ENCODE results near the gene POLD2.

POLD2 gene

DNA sequence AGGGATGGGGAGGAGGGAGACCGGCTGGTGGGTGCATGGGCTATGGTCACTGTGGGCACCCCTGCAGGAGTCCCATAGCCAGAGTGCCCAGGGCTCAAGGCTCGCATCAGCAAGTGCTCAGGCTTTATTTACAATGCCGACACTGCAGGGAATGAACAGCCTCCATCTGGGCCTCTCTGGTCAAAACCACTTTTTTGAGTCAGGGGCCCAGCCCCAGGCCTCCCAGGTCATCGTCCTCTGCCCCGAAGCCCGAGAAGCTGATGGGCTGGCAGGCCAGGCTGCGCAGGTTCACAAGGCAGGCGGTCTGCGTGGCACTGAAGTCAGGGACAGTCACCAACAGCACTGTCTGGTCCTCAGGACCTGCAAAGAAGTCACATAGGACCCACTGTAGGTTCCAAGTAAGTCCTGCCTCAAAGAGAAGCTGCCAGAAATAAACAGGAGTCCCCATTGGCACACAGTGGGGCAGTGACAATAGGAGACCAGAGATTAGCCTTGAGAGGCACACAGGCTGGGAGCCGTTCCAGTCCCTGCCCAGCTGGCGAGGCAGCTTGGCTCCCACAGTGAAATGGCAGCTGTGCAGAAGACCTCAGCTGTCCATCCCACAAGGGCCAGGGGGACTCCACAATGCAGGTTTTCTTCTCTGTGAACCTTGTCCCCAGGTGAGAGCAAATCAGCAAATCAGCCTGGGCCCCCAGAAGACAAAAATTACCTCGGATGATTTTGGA, 8.6 kb downstream of the POLD2 start:
- no peak for DNase-seq (ENCODE audit: low read depth in 2 of 2)

DNA sequence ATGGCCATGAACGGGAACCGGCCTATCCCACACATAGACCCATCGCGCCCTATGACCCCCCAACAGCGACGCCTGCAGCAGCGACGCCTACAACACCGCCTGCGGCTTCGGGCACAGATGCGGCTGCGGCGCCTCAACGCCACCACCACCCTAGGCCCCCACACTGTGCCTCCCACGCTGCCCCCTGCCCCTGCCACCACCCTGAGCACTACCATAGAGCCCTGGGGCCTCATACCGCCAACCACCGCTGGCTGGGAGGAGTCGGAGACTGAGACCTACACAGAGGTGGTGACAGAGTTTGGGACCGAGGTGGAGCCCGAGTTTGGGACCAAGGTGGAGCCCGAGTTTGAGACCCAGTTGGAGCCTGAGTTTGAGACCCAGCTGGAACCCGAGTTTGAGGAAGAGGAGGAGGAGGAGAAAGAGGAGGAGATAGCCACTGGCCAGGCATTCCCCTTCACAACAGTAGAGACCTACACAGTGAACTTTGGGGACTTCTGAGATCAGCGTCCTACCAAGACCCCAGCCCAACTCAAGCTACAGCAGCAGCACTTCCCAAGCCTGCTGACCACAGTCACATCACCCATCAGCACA, 9.5 kb downstream of the POLD2 start:
- no peak for DNase-seq (ENCODE audit: low read depth in 2 of 2)

GRCh38 chr7:44112997-44113763, 10.2 kb downstream of the POLD2 start:
- DNase-seq (ENCODE audit: low read depth in 2 of 2) = no peak

DNA sequence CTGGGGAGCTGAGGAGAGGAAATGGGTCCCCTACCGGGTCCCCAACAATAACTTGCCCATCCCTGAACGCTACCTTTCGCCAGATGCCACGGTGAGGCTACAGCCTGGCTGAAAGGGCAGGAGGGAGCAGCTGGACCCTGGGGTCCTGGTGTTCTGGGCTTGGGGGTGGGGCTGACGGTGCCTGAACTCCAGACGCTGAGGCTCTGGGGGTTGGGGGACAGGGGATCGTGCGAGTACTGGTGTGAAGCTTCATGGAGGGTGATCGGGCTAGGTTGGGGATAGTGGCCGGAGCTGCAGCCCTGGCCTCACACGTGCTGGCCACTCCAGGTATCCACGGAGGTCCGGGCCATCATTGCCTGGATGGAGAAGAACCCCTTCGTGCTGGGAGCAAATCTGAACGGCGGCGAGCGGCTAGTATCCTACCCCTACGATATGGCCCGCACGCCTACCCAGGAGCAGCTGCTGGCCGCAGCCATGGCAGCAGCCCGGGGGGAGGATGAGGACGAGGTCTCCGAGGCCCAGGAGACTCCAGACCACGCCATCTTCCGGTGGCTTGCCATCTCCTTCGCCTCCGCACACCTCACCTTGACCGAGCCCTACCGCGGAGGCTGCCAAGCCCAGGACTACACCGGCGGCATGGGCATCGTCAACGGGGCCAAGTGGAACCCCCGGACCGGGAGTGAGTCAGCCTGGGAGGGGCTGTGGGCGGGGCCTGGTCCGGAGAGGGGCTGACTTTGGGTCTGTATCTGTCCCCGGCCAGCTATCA, 10.9 kb downstream of the POLD2 start:
- DNase-seq (ENCODE audit: low read depth in 2 of 2) = no peak

- no peak for DNase-seq (ENCODE audit: low read depth in 2 of 2)
Measured at GRCh38 chr7:44111761-44112160, 11.6 kb downstream of the POLD2 start.

- no peak for DNase-seq (ENCODE audit: low read depth in 2 of 2)
Measured at GRCh38 chr7:44110719-44111635, 12.4 kb downstream of the POLD2 start.

GRCh38 chr7:44109991-44110390, 13.4 kb downstream of the POLD2 start:
- no peak for DNase-seq (ENCODE audit: low read depth in 2 of 2)

DNA sequence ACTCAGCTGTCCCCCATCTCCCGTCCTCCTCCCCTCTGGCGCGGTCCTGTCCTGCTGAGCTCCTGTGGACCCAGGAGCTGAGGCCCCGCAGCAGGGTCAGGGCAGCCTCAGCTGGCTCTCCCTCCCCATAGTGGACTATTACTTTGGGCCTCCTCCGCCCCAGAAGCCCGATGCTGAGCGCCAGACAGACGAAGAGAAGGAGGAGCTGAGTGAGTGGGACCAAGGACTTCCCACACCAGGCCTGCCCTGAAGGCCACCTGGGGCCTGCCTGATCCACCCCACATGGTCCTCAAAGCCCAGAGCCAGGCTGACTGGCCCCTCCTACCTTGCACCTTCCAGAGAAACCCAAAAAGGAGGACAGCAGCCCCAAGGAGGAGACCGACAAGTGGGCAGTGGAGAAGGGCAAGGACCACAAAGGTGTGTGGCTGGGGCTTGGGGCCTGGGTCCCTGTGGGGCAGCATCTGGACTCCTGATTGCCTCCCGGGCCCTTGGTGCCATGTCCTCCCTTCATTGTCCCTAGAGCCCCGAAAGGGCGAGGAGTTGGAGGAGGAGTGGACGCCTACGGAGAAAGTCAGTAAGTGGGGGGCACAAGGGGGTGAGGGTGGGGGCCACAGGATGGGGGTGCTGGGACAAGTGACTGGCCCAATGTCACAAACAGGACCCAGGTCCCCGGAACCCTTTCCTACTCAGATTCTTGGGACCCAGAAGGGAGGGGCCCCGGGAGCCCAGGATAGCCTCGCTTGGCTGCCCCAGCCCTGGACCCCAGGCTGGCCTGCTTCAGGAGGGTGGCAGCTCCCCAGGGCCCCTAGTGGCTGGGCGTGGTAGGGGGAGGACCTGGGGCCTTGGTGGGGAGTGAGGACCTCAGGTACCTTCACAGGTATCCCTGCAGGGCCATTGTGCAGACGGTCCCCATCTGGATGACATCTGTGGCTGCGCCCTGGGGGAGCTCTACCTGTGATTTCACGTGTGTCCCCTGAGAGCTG, 14.3 kb downstream of the POLD2 start:
- DNase-seq (ENCODE audit: low read depth in 2 of 2) = no peak

- DNase-seq (ENCODE audit: low read depth in 2 of 2) = no peak
Measured at GRCh38 chr7:44107961-44108767, 15.2 kb downstream of the POLD2 start.

DNA sequence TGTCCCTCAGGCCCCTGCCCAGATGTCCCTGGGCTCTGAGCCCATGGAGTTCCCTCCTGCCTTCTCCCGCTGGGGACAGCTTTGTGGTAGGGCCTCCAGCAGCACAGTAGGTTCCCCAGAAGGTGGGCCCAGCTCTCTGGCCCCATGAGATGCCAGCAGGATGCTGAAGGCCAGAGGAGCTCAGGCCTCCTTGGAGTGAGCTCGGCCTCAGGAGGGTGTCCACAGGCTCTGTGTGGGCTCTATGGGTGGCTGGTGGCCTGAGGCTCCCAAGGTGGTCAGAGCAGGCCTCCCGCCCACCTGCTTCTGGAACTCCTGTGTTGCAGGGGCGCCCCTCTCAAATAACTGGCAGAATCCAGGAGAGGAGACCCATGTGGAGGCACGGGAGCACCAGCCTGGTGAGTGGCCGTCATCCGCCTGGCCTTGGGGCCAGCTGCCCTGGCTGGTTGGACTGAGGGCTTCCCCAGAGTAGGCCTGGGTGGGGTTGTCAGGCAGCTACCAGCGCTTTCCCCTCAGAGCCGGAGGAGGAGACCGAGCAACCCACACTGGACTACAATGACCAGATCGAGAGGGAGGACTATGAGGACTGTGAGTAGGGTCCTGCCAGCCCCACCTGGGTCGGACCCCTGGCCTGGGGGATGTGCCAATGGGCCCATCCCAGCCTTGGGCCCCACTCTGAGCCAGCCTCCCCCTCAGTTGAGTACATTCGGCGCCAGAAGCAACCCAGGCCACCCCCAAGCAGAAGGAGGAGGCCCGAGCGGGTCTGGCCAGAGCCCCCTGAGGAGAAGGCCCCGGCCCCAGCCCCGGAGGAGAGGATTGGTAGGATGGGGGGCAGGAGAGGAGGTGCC, 16.0 kb downstream of the POLD2 start:
- DNase-seq (ENCODE audit: low read depth in 2 of 2) = no peak

DNA sequence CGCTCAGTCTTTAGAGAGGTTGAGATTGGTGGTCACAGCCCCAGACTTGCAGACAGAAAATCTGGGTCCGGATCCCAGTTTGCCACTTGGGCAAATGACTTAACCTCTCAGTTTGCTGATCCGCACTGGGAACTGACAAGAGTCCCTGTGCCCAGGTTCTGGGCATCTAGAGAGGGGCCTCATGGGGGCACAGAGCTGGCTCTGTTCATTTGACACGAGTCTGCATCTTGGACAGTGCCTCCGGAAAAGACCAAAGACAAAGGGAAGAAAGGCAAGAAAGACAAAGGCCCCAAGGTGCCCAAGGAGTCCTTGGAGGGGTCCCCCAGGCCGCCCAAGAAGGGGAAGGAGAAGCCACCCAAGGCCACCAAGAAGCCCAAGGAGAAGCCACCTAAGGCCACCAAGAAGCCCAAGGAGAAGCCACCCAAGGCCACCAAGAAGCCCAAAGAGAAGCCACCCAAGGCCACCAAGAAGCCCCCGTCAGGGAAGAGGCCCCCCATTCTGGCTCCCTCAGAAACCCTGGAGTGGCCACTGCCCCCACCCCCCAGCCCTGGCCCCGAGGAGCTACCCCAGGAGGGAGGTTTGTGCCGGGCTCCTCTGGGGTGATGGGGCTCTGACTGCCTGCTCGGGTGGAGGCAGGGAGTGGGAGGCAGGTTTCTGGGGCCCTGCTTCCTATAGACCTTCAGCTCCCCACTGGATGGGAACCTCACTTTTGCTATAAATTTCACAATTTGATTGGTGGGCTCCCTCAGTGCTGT, 16.9 kb downstream of the POLD2 start:
- no peak for DNase-seq (ENCODE audit: low read depth in 2 of 2)

DNA sequence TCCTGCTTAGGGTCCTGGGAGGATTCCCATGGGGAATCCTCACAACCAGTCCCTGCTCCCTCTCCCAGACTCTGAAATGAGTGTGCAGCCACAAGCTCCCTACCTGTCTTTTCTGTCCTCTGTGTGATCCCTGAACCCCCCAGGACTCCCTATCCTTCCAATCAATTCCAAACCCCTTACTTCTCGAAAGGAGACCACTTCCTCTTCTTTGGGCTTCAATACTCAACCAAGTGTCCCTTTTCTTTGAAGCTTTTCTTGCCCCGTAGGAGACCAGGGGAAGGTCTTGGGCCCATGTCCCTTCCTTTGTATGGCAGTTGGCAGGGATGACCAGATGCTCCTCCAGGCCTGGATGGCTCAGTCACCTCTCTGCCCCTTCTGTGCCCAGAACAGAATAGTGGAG, 17.5 kb downstream of the POLD2 start:
- no peak for DNase-seq (ENCODE audit: low read depth in 2 of 2)

DNA sequence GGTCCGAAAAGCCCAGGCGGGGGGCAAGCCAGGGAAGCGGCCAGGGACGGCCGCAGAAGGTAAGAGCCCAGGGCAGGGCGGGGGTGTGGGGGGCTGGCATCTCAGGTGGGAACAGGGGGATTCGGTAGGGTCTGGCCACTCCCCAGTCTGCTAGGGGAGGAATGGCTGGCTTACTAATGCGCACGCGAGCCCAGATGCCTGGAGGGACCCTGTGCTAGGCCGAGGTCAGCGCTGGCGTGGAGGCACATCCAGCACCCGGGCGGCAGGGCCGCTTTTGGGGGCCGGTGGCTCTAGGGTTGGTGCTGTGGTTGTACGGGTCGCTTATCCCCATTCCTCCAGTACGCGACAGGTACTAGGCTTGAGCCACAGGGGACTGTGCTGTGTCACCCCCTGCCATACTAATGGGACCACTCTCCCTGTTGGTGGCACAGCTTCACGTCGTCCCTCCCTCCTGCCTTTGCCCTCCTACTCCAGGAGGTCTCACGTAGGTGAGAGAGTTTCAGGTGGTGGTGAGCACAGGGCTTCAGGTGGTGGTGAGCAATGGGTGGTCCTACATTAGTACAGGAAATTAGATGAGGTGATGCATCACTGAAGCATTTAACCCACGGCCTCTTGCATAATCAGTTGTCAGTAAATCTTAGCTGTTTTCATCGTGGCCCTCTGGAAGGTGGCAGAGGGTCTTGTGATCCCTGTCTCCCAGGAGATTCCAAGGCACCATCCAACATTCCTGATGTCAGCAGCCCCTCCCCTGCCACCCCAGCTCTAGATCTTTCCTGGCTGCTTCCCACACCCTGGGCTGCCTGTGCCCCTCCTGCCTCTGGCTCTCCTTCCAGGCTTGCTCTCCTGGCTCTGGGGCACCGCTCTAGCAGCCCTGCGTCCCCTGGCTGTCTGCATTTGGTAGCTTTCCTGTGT, 18.2 kb downstream of the POLD2 start:
- DNase-seq (ENCODE audit: low read depth in 2 of 2) = no peak

DNA sequence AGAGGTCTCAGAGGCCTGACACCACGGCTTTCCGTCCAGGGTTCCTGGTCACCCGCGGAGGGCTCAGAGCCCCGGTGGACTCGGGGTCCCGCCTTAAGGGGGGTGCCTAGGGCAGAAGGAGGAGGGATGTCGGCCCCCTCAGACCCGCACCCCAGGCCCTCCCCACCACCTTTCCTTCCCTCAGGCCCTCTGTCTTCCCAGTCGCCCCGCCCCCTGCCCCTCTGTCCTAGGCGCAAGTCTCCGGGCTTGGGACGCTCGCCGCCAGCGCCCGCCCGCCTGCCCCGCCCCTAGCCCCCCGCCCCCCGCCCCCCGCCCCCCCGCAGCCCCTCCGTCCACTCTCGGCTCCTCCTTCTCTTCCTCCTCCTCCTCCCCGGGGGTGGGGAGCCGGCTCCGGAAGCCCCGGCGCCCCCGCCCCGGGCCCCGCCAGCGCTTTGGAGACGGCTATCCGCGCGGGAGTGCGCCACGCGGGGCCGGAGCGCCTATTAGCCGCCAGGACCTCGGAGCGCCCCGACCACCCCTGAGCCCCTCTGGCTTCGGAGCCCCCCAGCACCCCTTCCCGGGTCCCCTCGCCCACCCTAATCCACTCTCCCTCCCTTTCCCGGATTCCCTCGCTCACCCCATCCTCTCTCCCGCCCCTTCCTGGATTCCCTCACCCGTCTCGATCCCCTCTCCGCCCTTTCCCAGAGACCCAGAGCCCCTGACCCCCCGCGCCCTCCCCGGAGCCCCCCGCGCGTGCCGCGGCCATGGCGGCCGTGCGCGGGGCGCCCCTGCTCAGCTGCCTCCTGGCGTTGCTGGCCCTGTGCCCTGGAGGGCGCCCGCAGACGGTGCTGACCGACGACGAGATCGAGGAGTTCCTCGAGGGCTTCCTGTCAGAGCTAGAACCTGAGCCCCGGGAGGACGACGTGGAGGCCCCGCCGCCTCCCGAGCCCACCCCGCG, 19.2 kb downstream of the POLD2 start, which contains the start of gene AEBP1:
Gene AEBP1, plus strand, starts transcription at position 423 of the 937 bp plus-strand sequence. Its CDS starts 321 bp downstream, at position 744.
- DNase-seq (ENCODE audit: low read depth in 2 of 2) = no peak

DNA sequence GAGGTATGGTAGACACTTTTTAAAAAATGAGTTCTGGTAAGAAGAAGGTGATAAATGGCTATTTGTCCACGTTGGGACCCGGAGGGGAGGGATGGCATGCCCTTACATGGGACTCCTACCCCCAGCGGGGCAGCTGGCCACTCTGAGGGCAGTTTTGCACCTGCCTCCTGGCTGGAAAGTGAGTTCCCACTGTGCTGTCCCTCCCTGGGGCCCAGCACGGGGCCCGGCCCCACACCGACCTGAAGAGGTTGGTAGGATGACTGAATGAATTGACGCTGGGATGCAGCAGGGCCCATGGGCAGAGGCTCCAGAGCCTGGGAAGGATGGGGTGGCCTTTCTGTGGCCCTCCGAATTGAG, 19.8 kb downstream of the POLD2 start:
- no peak for DNase-seq (ENCODE audit: low read depth in 2 of 2)
